HCT116 (cell line): ENCODE data around the gene TDRD7. TPM values are rescaled to one million over a fixed set of nuclear protein-coding genes. Genes with fewer than 3 reads are reported as not detected.
A peak's percentile ranks its signal among the peaks of the same experiment; 100 is the strongest.

ENCODE experiments used
- ATAC-seq: fragments of 200-7000 bp; cut with Tn5 transposase; 2 replicates; pipeline ENCODE4 v1.9.1; 2020; ENCODE audit warnings: mild to moderate bottlenecking, moderate library complexity
- BruUV-seq: library from RNA; stranded (reverse); fragments of 400-500 nt; replicated peaks from 2 replicates; lab custom pipeline; 2021; lab: Mats Ljungman, UMichigan
- CTCF ChIA-PET: fragments of 300-600 bp; sonication (Branson Sonifier 250); formaldehyde crosslinking; loops from one replicate; lab custom pipeline; 2021; ENCODE audit warnings: antibody characterized with exemption; lab: Charles Lee
- POLR2A ChIA-PET: fragments of 300-600, 350-600 bp; sonication (Branson Sonifier 250); formaldehyde crosslinking; loops from one replicate; lab custom pipeline; 2021; ENCODE audit warnings: antibody characterized with exemption; lab: Charles Lee
- RAD21 ChIA-PET, 2 experiments: fragments of 300-600 bp; sonication (Branson Sonifier 250); formaldehyde crosslinking; loops; one replicate each; lab custom pipeline; 2023; ENCODE audit warnings: low total read pairs in 2 of 2; ENCODE audit not compliant: uncharacterized antibody in 2 of 2, unreplicated experiment in 2 of 2, low non-redundant PET in 1 of 2; lab: Charles Lee
- DNase-seq: peaks from one replicate; pipeline ENCODE4 v3.0.0-alpha.2; 2010; ENCODE audit warnings: low read depth, low spot score
- H2AFZ ChIP-seq: fragments of 200-600 bp; shearing (Covaris generic), sonication (generic); 2 replicates; pipeline ENCODE4 v1.6.1; 2017; ENCODE audit warnings: low read depth, mixed run types, mixed read lengths, antibody characterized with exemption, low read length; ENCODE audit not compliant: poor library complexity, severe bottlenecking
- H3K27ac ChIP-seq: 2 replicates; pipeline ENCODE4 v1.5.1; 2012; ENCODE audit warnings: low read depth, low read length
- H3K27me3 ChIP-seq: fragments of 200-600 bp; sonication (generic); 2 replicates; pipeline ENCODE4 v1.6.1; 2016; ENCODE audit warnings: mixed run types, low read length, mixed read lengths; ENCODE audit not compliant: insufficient read depth
- H3K36me3 ChIP-seq, 2 experiments: fragments of 200-500 bp in 1 of 2; fragments of 200-600 bp in 1 of 2; sonication (Bioruptor generic) in 1 of 2; sonication (generic) in 1 of 2; 2 replicates each; pipeline versions ENCODE4 v1.5.1 to v1.6.1; 2014 to 2016; ENCODE audit warnings: low read length in 2 of 2, inconsistent platforms in 1 of 2, mixed read lengths in 1 of 2, mixed run types in 1 of 2; ENCODE audit not compliant: insufficient read depth in 2 of 2, control insufficient read depth in 1 of 2
- H3K4me1 ChIP-seq, 2 experiments: fragments of 200-600 bp in 1 of 2; sonication (generic) in 1 of 2; 2 replicates each; pipeline versions ENCODE4 v1.5.1 to v1.6.1; 2012 to 2017; ENCODE audit warnings: low read length in 2 of 2, inconsistent platforms in 1 of 2, mild to moderate bottlenecking in 1 of 2, mixed read lengths in 1 of 2, mixed run types in 1 of 2, moderate library complexity in 1 of 2; ENCODE audit not compliant: insufficient read depth in 2 of 2, control insufficient read depth in 1 of 2
- H3K4me2 ChIP-seq: fragments of 200-600 bp; sonication (generic); 2 replicates; pipeline ENCODE4 v1.6.1; 2017; ENCODE audit warnings: mixed run types, low read length, mixed read lengths
- H3K4me3 ChIP-seq, 2 experiments: fragments of 200-600 bp in 1 of 2; sonication (generic) in 1 of 2; replicated peaks in 1 of 2; 2 replicates each; pipeline ENCODE4 v1.5.1; 2011 to 2016; ENCODE audit warnings: low read length in 2 of 2, control low read depth in 1 of 2, low read depth in 1 of 2, mild to moderate bottlenecking in 1 of 2, mixed read lengths in 1 of 2, mixed run types in 1 of 2
- H3K79me2 ChIP-seq: fragments of 200-600 bp; sonication (generic); 2 replicates; pipeline ENCODE4 v1.6.1; 2017; ENCODE audit warnings: mild to moderate bottlenecking, mixed run types, low read length, moderate library complexity, mixed read lengths; ENCODE audit not compliant: insufficient read depth
- H3K9ac ChIP-seq: fragments of 200-600 bp; sonication (generic); 2 replicates; pipeline ENCODE4 v1.6.1; 2016; ENCODE audit warnings: low read length, mixed read lengths
- H3K9me2 ChIP-seq: fragments of 200-600 bp; sonication (generic), shearing (Covaris generic); 2 replicates; pipeline ENCODE4 v1.6.1; 2017; ENCODE audit warnings: mixed run types, mild to moderate bottlenecking, moderate library complexity; ENCODE audit not compliant: insufficient read depth
- H3K9me3 ChIP-seq, 2 experiments: fragments of 200-500 bp in 1 of 2; fragments of 200-600 bp in 1 of 2; sonication (Bioruptor generic) in 1 of 2; sonication (generic) in 1 of 2; 2 replicates each; pipeline ENCODE4 v1.6.1; 2014 to 2017; ENCODE audit warnings: low read length in 2 of 2, mixed read lengths in 2 of 2, inconsistent platforms in 1 of 2, low read depth in 1 of 2, mild to moderate bottlenecking in 1 of 2, mixed run types in 1 of 2, moderate library complexity in 1 of 2; ENCODE audit not compliant: control insufficient read depth in 1 of 2, insufficient read depth in 1 of 2
- H4K20me1 ChIP-seq: fragments of 200-600 bp; sonication (generic), shearing (Covaris generic); 2 replicates; pipeline ENCODE4 v1.6.1; 2017; ENCODE audit warnings: mixed run types, mild to moderate bottlenecking, moderate library complexity; ENCODE audit not compliant: insufficient read depth
- CEBPB ChIP-seq: IDR thresholded peaks from 2 replicates; pipeline ENCODE4 v1.6.1; 2012; ENCODE audit warnings: low read depth
- EGR1 ChIP-seq: IDR thresholded peaks from 2 replicates; pipeline ENCODE4 v1.6.1; 2012; ENCODE audit warnings: low read depth
- EZH2 ChIP-seq: fragments of 200-600 bp; sonication (generic); IDR thresholded peaks from 2 replicates; pipeline ENCODE4 v1.6.1; 2017; ENCODE audit warnings: antibody characterized with exemption, mixed run types
- EZH2phosphoT487 ChIP-seq: fragments of 200-600 bp; IDR thresholded peaks from 2 replicates; pipeline ENCODE4 v1.6.1; 2018; ENCODE audit warnings: antibody characterized with exemption, borderline replicate concordance
- JUND ChIP-seq: IDR thresholded peaks from 2 replicates; pipeline ENCODE4 v1.6.1; 2012
- RAD21 ChIP-seq: IDR thresholded peaks from 2 replicates; pipeline ENCODE4 v1.6.1; 2012; ENCODE audit warnings: low read depth, mild to moderate bottlenecking
- SIN3A ChIP-seq: IDR thresholded peaks from 2 replicates; pipeline ENCODE4 v1.6.1; 2012; ENCODE audit warnings: low read depth
- SRF ChIP-seq: IDR thresholded peaks from 2 replicates; pipeline ENCODE4 v1.6.1; 2012; ENCODE audit warnings: low read depth
- YY1 ChIP-seq: IDR thresholded peaks from 2 replicates; pipeline ENCODE4 v1.6.1; 2011; ENCODE audit warnings: low read length, low read depth, moderate library complexity, mild to moderate bottlenecking; ENCODE audit not compliant: insufficient replicate concordance; ENCODE audit errors: extremely low read depth
- ZNF274 ChIP-seq: fragments of 200-500 bp; sonication (Bioruptor generic); IDR thresholded peaks from 2 replicates; pipeline ENCODE4 v1.6.1; 2014; ENCODE audit warnings: mild to moderate bottlenecking, low read depth, low read length, inconsistent platforms
- intact Hi-C: fragments of 100-400 bp; cut with micrococcal nuclease; formaldehyde crosslinking; loops from 2 replicates; pipeline ENCODE4 v1.10.0; 2022
- total RNA-seq: library from RNA; stranded (reverse); gene quantifications from one replicate; pipeline ENCODE4 v1.2.1, GENCODE V29; 2021; ENCODE audit not compliant: unreplicated experiment
- TF ChIP-seq, protein P1 (sequence below): IDR thresholded peaks from 2 replicates; pipeline ENCODE4 v1.6.1; 2012; ENCODE audit warnings: low read depth
- TF ChIP-seq, protein P2 (sequence below): IDR thresholded peaks from 2 replicates; pipeline ENCODE4 v1.6.1; 2012
- TF ChIP-seq, protein P3 (sequence below): IDR thresholded peaks from 2 replicates; pipeline ENCODE4 v1.6.1; 2012

TDRD7 gene
- total RNA-seq, 1 experiment from 2014 or later: 8.0 TPM

DNA sequence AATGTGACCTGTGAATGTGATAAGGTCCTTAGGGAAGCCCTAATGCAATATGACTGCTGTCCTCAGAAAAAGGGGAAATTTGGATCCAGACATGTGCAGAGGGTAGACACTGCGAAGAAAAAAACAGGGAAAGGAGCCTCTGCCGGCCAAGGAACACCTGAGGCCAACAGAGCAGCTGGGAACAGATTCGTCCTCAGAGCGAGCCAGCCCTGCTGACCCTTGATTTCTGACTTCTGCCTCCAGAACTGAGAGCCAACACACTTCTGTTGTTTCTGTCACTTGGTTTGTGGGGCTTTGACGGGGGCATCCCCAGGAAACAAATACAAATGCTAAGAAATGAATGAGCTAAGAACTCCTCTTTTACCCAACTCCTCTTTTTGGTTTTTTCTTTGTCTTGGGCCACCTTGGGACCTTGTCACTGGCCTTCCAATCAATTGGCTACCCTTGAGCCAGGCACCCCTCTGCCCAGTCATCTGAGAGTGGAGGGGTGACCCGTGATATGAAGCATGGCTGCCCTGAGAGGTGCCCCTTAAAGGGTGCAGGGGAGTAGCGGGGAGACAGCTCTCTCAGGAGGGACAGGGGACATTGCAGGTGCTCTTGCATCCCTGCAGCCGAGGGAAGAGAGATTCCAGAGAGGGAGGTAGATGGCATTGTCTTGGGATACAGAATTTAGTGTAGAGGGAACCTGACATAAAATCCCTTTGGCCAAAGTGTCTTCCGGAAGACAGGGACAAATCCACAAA, 106.4 kb downstream of the TDRD7 start:
- CTCF ChIA-PET: interaction anchor here (0.6 to 1.1 kb wide), 3 partner anchors 17 to 80 kb away, joined by 3 to 5 read pairs (median 4); partner anchors contain the start of gene TMOD1
- H3K4me3 ChIP-seq: no peak overlapping the region
- H3K27me3 ChIP-seq: no peaks in the 10 kb centered on the region
- intact Hi-C loops: no loop called here
- RAD21 ChIA-PET: no interaction called here
- ATAC-seq (no peak), DNase-seq (no peak)
- peaks cover 0 to 12% of the 10 kb centered on the region in 2 experiments; a peak in 2 of 4 replicates for H3K4me1 ChIP-seq
- no TSS peak for BruUV-seq
- H3K9ac ChIP-seq: no peak overlapping the region
- no peak for TF ChIP-seq EZH2
- no peak for TF ChIP-seq ZNF274
- no peak for TF ChIP-seq YY1
- TF ChIP-seq SRF: no peak
- TF ChIP-seq, protein P1, sequence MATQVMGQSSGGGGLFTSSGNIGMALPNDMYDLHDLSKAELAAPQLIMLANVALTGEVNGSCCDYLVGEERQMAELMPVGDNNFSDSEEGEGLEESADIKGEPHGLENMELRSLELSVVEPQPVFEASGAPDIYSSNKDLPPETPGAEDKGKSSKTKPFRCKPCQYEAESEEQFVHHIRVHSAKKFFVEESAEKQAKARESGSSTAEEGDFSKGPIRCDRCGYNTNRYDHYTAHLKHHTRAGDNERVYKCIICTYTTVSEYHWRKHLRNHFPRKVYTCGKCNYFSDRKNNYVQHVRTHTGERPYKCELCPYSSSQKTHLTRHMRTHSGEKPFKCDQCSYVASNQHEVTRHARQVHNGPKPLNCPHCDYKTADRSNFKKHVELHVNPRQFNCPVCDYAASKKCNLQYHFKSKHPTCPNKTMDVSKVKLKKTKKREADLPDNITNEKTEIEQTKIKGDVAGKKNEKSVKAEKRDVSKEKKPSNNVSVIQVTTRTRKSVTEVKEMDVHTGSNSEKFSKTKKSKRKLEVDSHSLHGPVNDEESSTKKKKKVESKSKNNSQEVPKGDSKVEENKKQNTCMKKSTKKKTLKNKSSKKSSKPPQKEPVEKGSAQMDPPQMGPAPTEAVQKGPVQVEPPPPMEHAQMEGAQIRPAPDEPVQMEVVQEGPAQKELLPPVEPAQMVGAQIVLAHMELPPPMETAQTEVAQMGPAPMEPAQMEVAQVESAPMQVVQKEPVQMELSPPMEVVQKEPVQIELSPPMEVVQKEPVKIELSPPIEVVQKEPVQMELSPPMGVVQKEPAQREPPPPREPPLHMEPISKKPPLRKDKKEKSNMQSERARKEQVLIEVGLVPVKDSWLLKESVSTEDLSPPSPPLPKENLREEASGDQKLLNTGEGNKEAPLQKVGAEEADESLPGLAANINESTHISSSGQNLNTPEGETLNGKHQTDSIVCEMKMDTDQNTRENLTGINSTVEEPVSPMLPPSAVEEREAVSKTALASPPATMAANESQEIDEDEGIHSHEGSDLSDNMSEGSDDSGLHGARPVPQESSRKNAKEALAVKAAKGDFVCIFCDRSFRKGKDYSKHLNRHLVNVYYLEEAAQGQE: no peak
- no peak for TF ChIP-seq CEBPB
- TF ChIP-seq JUND: no peak
- TF ChIP-seq RAD21: no peak
- no peak for TF ChIP-seq EZH2phosphoT487
- TF ChIP-seq, protein P2, sequence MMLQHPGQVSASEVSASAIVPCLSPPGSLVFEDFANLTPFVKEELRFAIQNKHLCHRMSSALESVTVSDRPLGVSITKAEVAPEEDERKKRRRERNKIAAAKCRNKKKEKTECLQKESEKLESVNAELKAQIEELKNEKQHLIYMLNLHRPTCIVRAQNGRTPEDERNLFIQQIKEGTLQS: no peak
- TF ChIP-seq, protein P3, sequence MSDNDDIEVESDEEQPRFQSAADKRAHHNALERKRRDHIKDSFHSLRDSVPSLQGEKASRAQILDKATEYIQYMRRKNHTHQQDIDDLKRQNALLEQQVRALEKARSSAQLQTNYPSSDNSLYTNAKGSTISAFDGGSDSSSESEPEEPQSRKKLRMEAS: no peak
- TF ChIP-seq EGR1: no peak
- no peak for TF ChIP-seq SIN3A
- TF ChIP-seq, all 23 proteins: peak for 0
- POLR2A ChIA-PET: interaction anchor here (1.1 kb wide), 1 partner anchor 115 kb away, joined by 3 read pairs; the partner anchor contains the start of genes NCBP1 and TSTD2
- H3K27ac ChIP-seq: no peak overlapping the region
- H4K20me1 ChIP-seq: no peaks in the 10 kb centered on the region; the same call in 1 of the 2 replicates
- peak overlapping the region; percentile 27 for H3K4me2 ChIP-seq
- no peaks in the 10 kb centered on the region for H3K9me3 ChIP-seq
- H2AFZ ChIP-seq: no peak overlapping the region
- no peaks in the 10 kb centered on the region for H3K36me3 ChIP-seq
- no peaks in the 10 kb centered on the region for H3K79me2 ChIP-seq
- H3K9me2 ChIP-seq: no peaks in the 10 kb centered on the region
